Sigmoid colon (tissue), 4 donors: ENCODE data around the gene CA14.

Source experiments
- EP300 ChIP-seq, 4 donors: sonication (generic); formaldehyde crosslinking; IDR thresholded peaks; one replicate each; pipeline ENCODE4 v1.6.1; 2017; ENCODE audit warnings: antibody characterized with exemption in 4 of 4
- POLR2A ChIP-seq, 2 donors: fragments of 450-650 bp; IDR thresholded peaks; one replicate each; pipeline ENCODE4 v1.6.1; 2016; ENCODE audit warnings: antibody characterized with exemption in 2 of 2, mild to moderate bottlenecking in 2 of 2, moderate library complexity in 2 of 2
- TF ChIP-seq, protein P1 (sequence below), 4 experiments: fragments of 450-650 bp in 3 of 4; fragments of 200-600 bp in 1 of 4; IDR thresholded peaks; one replicate each; pipeline ENCODE4 v1.5.1; 2016 to 2019; ENCODE audit warnings: antibody characterized with exemption in 4 of 4, mild to moderate bottlenecking in 3 of 4, moderate library complexity in 2 of 4

DNA sequence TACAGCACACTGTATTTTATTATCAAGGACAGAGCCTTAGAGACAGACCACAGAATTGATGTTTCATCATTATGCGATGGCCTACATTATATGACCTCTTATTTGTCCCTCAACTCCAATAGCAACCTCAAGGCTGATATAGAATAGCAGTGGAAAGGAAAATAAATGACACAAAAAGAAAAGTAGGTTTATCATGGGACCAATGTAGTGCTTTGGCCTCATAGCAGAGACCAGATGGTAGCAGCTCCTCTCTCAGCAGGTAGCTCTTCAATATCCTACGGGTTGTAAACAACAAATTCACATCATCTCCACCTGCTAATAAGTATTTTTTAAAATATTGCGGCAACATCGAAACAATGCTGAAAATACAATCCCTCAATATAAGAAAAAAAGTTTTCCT lies 46.9 kb upstream of the CA14 start:
- TF ChIP-seq, protein P1, sequence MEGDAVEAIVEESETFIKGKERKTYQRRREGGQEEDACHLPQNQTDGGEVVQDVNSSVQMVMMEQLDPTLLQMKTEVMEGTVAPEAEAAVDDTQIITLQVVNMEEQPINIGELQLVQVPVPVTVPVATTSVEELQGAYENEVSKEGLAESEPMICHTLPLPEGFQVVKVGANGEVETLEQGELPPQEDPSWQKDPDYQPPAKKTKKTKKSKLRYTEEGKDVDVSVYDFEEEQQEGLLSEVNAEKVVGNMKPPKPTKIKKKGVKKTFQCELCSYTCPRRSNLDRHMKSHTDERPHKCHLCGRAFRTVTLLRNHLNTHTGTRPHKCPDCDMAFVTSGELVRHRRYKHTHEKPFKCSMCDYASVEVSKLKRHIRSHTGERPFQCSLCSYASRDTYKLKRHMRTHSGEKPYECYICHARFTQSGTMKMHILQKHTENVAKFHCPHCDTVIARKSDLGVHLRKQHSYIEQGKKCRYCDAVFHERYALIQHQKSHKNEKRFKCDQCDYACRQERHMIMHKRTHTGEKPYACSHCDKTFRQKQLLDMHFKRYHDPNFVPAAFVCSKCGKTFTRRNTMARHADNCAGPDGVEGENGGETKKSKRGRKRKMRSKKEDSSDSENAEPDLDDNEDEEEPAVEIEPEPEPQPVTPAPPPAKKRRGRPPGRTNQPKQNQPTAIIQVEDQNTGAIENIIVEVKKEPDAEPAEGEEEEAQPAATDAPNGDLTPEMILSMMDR (IDR thresholded peaks at IDR 0.05) = no peak
- TF ChIP-seq EP300 (IDR thresholded peaks at IDR 0.05) (no peak), POLR2A (IDR thresholded peaks at IDR 0.05) (no peak)
